GM12874 (cell line): ENCODE measurements around the gene SEMA5A.

Source experiments
- CTCF ChIP-seq: IDR thresholded peaks from 2 replicates; pipeline ENCODE4 v1.5.1; 2011; ENCODE audit warnings: low read depth, mild to moderate bottlenecking, control low read depth, low read length, moderate library complexity; ENCODE audit not compliant: insufficient read depth

The SEMA5A gene

GRCh38 chr5:9222054-9222976 lies 323.6 kb downstream of the SEMA5A start:
- TF ChIP-seq CTCF, result no peak

GRCh38 chr5:9218358-9218757 lies 327.5 kb downstream of the SEMA5A start:
- TF ChIP-seq CTCF, result no peak

GRCh38 chr5:9212605-9213004 lies 333.3 kb downstream of the SEMA5A start:
- no peak for TF ChIP-seq CTCF

GRCh38 chr5:9209846-9210492 lies 335.9 kb downstream of the SEMA5A start:
- no peak for TF ChIP-seq CTCF

GRCh38 chr5:9207817-9208418 lies 338.0 kb downstream of the SEMA5A start:
- TF ChIP-seq CTCF, result no peak; the same call in 1 of the 2 replicates

- TF ChIP-seq CTCF, result no peak
Measured at GRCh38 chr5:9202636-9203035, 343.2 kb downstream of the SEMA5A start.

- TF ChIP-seq CTCF, result no peak
Measured at GRCh38 chr5:9201761-9202160, 344.1 kb downstream of the SEMA5A start.
